Ishikawa (cell line): Measurements from ENCODE around the gene STC2.

Experiments
- CEBPB ChIP-seq: IDR thresholded peaks from 2 replicates; pipeline ENCODE4 v1.6.1; 2012
- CREB1 ChIP-seq: IDR thresholded peaks from 2 replicates; pipeline ENCODE4 v1.6.1; 2012; ENCODE audit warnings: low read depth
- EGR1 ChIP-seq: IDR thresholded peaks from 2 replicates; pipeline ENCODE4 v1.6.1; 2012
- EP300 ChIP-seq: IDR thresholded peaks from 2 replicates; pipeline ENCODE4 v1.6.1; 2012; ENCODE audit warnings: borderline replicate concordance
- FOXM1 ChIP-seq: IDR thresholded peaks from 2 replicates; pipeline ENCODE4 v1.6.1; 2012; ENCODE audit warnings: low read depth, borderline replicate concordance
- NFIC ChIP-seq: IDR thresholded peaks from 2 replicates; pipeline ENCODE4 v1.6.1; 2012
- RAD21 ChIP-seq: IDR thresholded peaks from 2 replicates; pipeline ENCODE4 v1.6.1; 2012; ENCODE audit warnings: low read depth
- TAF1 ChIP-seq: IDR thresholded peaks from 2 replicates; pipeline ENCODE4 v1.6.1; 2012; ENCODE audit warnings: low read depth, mild to moderate bottlenecking
- TCF12 ChIP-seq: IDR thresholded peaks from 2 replicates; pipeline ENCODE4 v1.6.1; 2012; ENCODE audit warnings: low read depth
- YY1 ChIP-seq: IDR thresholded peaks from 2 replicates; pipeline ENCODE4 v1.6.1; 2012; ENCODE audit warnings: low read depth
- ZBTB7A ChIP-seq: IDR thresholded peaks from 2 replicates; pipeline ENCODE4 v1.6.1; 2012; ENCODE audit warnings: low read depth
- TF ChIP-seq, protein P1 (sequence below): IDR thresholded peaks from 2 replicates; pipeline ENCODE4 v1.6.1; 2012; ENCODE audit warnings: low read depth, mild to moderate bottlenecking
- TF ChIP-seq, protein P2 (sequence below): IDR thresholded peaks from 2 replicates; pipeline ENCODE4 v1.6.1; 2012

DNA sequence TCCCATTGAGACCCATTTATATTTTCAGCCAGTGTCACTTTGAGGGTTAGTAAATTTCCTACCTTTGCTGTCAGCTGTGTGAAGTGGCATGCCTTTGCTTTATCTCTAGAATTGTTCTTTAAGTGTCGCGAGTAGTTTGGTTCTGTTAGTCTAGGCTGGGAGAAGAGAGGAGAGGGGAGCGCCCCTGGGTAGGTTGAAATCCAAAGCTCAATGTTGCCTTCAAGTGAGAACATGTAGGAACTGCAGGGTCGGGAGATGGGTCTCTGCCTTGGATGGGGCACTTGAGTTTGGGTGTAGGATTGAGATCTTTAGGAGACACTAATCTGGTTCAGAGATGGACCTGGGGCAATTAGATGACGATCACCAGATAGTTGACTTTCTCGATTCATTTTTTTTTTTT lies 46.3 kb downstream of the STC2 start:
- TF ChIP-seq TAF1, result no peak
- no peak for TF ChIP-seq ZBTB7A
- no peak for TF ChIP-seq TCF12
- TF ChIP-seq, protein P1, sequence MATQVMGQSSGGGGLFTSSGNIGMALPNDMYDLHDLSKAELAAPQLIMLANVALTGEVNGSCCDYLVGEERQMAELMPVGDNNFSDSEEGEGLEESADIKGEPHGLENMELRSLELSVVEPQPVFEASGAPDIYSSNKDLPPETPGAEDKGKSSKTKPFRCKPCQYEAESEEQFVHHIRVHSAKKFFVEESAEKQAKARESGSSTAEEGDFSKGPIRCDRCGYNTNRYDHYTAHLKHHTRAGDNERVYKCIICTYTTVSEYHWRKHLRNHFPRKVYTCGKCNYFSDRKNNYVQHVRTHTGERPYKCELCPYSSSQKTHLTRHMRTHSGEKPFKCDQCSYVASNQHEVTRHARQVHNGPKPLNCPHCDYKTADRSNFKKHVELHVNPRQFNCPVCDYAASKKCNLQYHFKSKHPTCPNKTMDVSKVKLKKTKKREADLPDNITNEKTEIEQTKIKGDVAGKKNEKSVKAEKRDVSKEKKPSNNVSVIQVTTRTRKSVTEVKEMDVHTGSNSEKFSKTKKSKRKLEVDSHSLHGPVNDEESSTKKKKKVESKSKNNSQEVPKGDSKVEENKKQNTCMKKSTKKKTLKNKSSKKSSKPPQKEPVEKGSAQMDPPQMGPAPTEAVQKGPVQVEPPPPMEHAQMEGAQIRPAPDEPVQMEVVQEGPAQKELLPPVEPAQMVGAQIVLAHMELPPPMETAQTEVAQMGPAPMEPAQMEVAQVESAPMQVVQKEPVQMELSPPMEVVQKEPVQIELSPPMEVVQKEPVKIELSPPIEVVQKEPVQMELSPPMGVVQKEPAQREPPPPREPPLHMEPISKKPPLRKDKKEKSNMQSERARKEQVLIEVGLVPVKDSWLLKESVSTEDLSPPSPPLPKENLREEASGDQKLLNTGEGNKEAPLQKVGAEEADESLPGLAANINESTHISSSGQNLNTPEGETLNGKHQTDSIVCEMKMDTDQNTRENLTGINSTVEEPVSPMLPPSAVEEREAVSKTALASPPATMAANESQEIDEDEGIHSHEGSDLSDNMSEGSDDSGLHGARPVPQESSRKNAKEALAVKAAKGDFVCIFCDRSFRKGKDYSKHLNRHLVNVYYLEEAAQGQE, result no peak
- TF ChIP-seq CREB1, result no peak
- no peak for TF ChIP-seq EP300
- TF ChIP-seq CEBPB, result no peak
- peak; percentile 55 for TF ChIP-seq RAD21
- TF ChIP-seq FOXM1, result no peak
- TF ChIP-seq, protein P2, sequence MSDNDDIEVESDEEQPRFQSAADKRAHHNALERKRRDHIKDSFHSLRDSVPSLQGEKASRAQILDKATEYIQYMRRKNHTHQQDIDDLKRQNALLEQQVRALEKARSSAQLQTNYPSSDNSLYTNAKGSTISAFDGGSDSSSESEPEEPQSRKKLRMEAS, result no peak
- TF ChIP-seq YY1, result no peak
- no peak for TF ChIP-seq EGR1
- TF ChIP-seq NFIC, result no peak
